HCT116 (cell line): ENCODE data around the gene FLT3LG. TPM values are rescaled to one million over a fixed set of nuclear protein-coding genes. Genes with fewer than 3 reads are reported as not detected.

Experiments used
- ATAC-seq: fragments of 200-7000 bp; cut with Tn5 transposase; 2 replicates; pipeline ENCODE4 v1.9.1; 2020; ENCODE audit warnings: mild to moderate bottlenecking, moderate library complexity
- BruUV-seq: library from RNA; stranded (reverse); fragments of 400-500 nt; replicated peaks from 2 replicates; lab custom pipeline; 2021; lab: Mats Ljungman, UMichigan
- CTCF ChIA-PET: fragments of 300-600 bp; sonication (Branson Sonifier 250); formaldehyde crosslinking; loops from one replicate; lab custom pipeline; 2021; ENCODE audit warnings: antibody characterized with exemption; lab: Charles Lee
- POLR2A ChIA-PET: fragments of 300-600, 350-600 bp; sonication (Branson Sonifier 250); formaldehyde crosslinking; loops from one replicate; lab custom pipeline; 2021; ENCODE audit warnings: antibody characterized with exemption; lab: Charles Lee
- RAD21 ChIA-PET, 2 experiments: fragments of 300-600 bp; sonication (Branson Sonifier 250); formaldehyde crosslinking; loops; one replicate each; lab custom pipeline; 2023; ENCODE audit warnings: low total read pairs in 2 of 2; ENCODE audit not compliant: uncharacterized antibody in 2 of 2, unreplicated experiment in 2 of 2, low non-redundant PET in 1 of 2; lab: Charles Lee
- DNase-seq: peaks from one replicate; pipeline ENCODE4 v3.0.0-alpha.2; 2010; ENCODE audit warnings: low read depth, low spot score
- H2AFZ ChIP-seq: fragments of 200-600 bp; shearing (Covaris generic), sonication (generic); 2 replicates; pipeline ENCODE4 v1.6.1; 2017; ENCODE audit warnings: low read depth, mixed run types, mixed read lengths, antibody characterized with exemption, low read length; ENCODE audit not compliant: poor library complexity, severe bottlenecking
- H3K27ac ChIP-seq: 2 replicates; pipeline ENCODE4 v1.5.1; 2012; ENCODE audit warnings: low read depth, low read length
- H3K27me3 ChIP-seq: fragments of 200-600 bp; sonication (generic); 2 replicates; pipeline ENCODE4 v1.6.1; 2016; ENCODE audit warnings: mixed run types, low read length, mixed read lengths; ENCODE audit not compliant: insufficient read depth
- H3K36me3 ChIP-seq, 2 experiments: fragments of 200-500 bp in 1 of 2; fragments of 200-600 bp in 1 of 2; sonication (Bioruptor generic) in 1 of 2; sonication (generic) in 1 of 2; 2 replicates each; pipeline versions ENCODE4 v1.5.1 to v1.6.1; 2014 to 2016; ENCODE audit warnings: low read length in 2 of 2, inconsistent platforms in 1 of 2, mixed read lengths in 1 of 2, mixed run types in 1 of 2; ENCODE audit not compliant: insufficient read depth in 2 of 2, control insufficient read depth in 1 of 2
- H3K4me1 ChIP-seq, 2 experiments: fragments of 200-600 bp in 1 of 2; sonication (generic) in 1 of 2; 2 replicates each; pipeline versions ENCODE4 v1.5.1 to v1.6.1; 2012 to 2017; ENCODE audit warnings: low read length in 2 of 2, inconsistent platforms in 1 of 2, mild to moderate bottlenecking in 1 of 2, mixed read lengths in 1 of 2, mixed run types in 1 of 2, moderate library complexity in 1 of 2; ENCODE audit not compliant: insufficient read depth in 2 of 2, control insufficient read depth in 1 of 2
- H3K4me2 ChIP-seq: fragments of 200-600 bp; sonication (generic); 2 replicates; pipeline ENCODE4 v1.6.1; 2017; ENCODE audit warnings: mixed run types, low read length, mixed read lengths
- H3K4me3 ChIP-seq, 2 experiments: fragments of 200-600 bp in 1 of 2; sonication (generic) in 1 of 2; replicated peaks in 1 of 2; 2 replicates each; pipeline ENCODE4 v1.5.1; 2011 to 2016; ENCODE audit warnings: low read length in 2 of 2, control low read depth in 1 of 2, low read depth in 1 of 2, mild to moderate bottlenecking in 1 of 2, mixed read lengths in 1 of 2, mixed run types in 1 of 2
- H3K79me2 ChIP-seq: fragments of 200-600 bp; sonication (generic); 2 replicates; pipeline ENCODE4 v1.6.1; 2017; ENCODE audit warnings: mild to moderate bottlenecking, mixed run types, low read length, moderate library complexity, mixed read lengths; ENCODE audit not compliant: insufficient read depth
- H3K9ac ChIP-seq: fragments of 200-600 bp; sonication (generic); 2 replicates; pipeline ENCODE4 v1.6.1; 2016; ENCODE audit warnings: low read length, mixed read lengths
- H3K9me2 ChIP-seq: fragments of 200-600 bp; sonication (generic), shearing (Covaris generic); 2 replicates; pipeline ENCODE4 v1.6.1; 2017; ENCODE audit warnings: mixed run types, mild to moderate bottlenecking, moderate library complexity; ENCODE audit not compliant: insufficient read depth
- H3K9me3 ChIP-seq, 2 experiments: fragments of 200-500 bp in 1 of 2; fragments of 200-600 bp in 1 of 2; sonication (Bioruptor generic) in 1 of 2; sonication (generic) in 1 of 2; 2 replicates each; pipeline ENCODE4 v1.6.1; 2014 to 2017; ENCODE audit warnings: low read length in 2 of 2, mixed read lengths in 2 of 2, inconsistent platforms in 1 of 2, low read depth in 1 of 2, mild to moderate bottlenecking in 1 of 2, mixed run types in 1 of 2, moderate library complexity in 1 of 2; ENCODE audit not compliant: control insufficient read depth in 1 of 2, insufficient read depth in 1 of 2
- H4K20me1 ChIP-seq: fragments of 200-600 bp; sonication (generic), shearing (Covaris generic); 2 replicates; pipeline ENCODE4 v1.6.1; 2017; ENCODE audit warnings: mixed run types, mild to moderate bottlenecking, moderate library complexity; ENCODE audit not compliant: insufficient read depth
- ATF3 ChIP-seq: IDR thresholded peaks from 2 replicates; pipeline ENCODE4 v1.6.1; 2012
- CBX3 ChIP-seq: IDR thresholded peaks from 2 replicates; pipeline ENCODE4 v1.6.1; 2012; ENCODE audit warnings: low read depth
- EGR1 ChIP-seq: IDR thresholded peaks from 2 replicates; pipeline ENCODE4 v1.6.1; 2012; ENCODE audit warnings: low read depth
- ELF1 ChIP-seq: IDR thresholded peaks from 2 replicates; pipeline ENCODE4 v1.6.1; 2012; ENCODE audit warnings: low read depth, borderline replicate concordance
- EZH2 ChIP-seq: fragments of 200-600 bp; sonication (generic); IDR thresholded peaks from 2 replicates; pipeline ENCODE4 v1.6.1; 2017; ENCODE audit warnings: antibody characterized with exemption, mixed run types
- EZH2phosphoT487 ChIP-seq: fragments of 200-600 bp; IDR thresholded peaks from 2 replicates; pipeline ENCODE4 v1.6.1; 2018; ENCODE audit warnings: antibody characterized with exemption, borderline replicate concordance
- FOSL1 ChIP-seq: IDR thresholded peaks from 2 replicates; pipeline ENCODE4 v1.6.1; 2012; ENCODE audit warnings: low read depth
- JUND ChIP-seq: IDR thresholded peaks from 2 replicates; pipeline ENCODE4 v1.6.1; 2012
- MAX ChIP-seq: IDR thresholded peaks from 2 replicates; pipeline ENCODE4 v1.6.1; 2012
- POLR2A ChIP-seq: IDR thresholded peaks from 2 replicates; pipeline ENCODE4 v1.7.0; 2011; ENCODE audit warnings: borderline replicate concordance; ENCODE audit not compliant: insufficient read depth, insufficient read length; ENCODE audit errors: extremely low read depth
- POLR2AphosphoS5 ChIP-seq: IDR thresholded peaks from 2 replicates; pipeline ENCODE4 v1.6.1; 2011; ENCODE audit warnings: mild to moderate bottlenecking, low read depth, low read length, moderate library complexity
- SIN3A ChIP-seq: IDR thresholded peaks from 2 replicates; pipeline ENCODE4 v1.6.1; 2012; ENCODE audit warnings: low read depth
- SRF ChIP-seq: IDR thresholded peaks from 2 replicates; pipeline ENCODE4 v1.6.1; 2012; ENCODE audit warnings: low read depth
- YY1 ChIP-seq: IDR thresholded peaks from 2 replicates; pipeline ENCODE4 v1.6.1; 2011; ENCODE audit warnings: low read length, low read depth, moderate library complexity, mild to moderate bottlenecking; ENCODE audit not compliant: insufficient replicate concordance; ENCODE audit errors: extremely low read depth
- ZFX ChIP-seq: fragments of 450-650 bp; IDR thresholded peaks from 2 replicates; pipeline ENCODE4 v1.6.1; 2017
- ZNF274 ChIP-seq: fragments of 200-500 bp; sonication (Bioruptor generic); IDR thresholded peaks from 2 replicates; pipeline ENCODE4 v1.6.1; 2014; ENCODE audit warnings: mild to moderate bottlenecking, low read depth, low read length, inconsistent platforms
- intact Hi-C: fragments of 100-400 bp; cut with micrococcal nuclease; formaldehyde crosslinking; loops from 2 replicates; pipeline ENCODE4 v1.10.0; 2022
- total RNA-seq: library from RNA; stranded (reverse); gene quantifications from one replicate; pipeline ENCODE4 v1.2.1, GENCODE V29; 2021; ENCODE audit not compliant: unreplicated experiment
- TF ChIP-seq, protein P1 (sequence below): IDR thresholded peaks from 2 replicates; pipeline ENCODE4 v1.6.1; 2012; ENCODE audit warnings: low read depth
- TF ChIP-seq, protein P2 (sequence below), 3 experiments: fragments of 200-600 bp in 1 of 3; sonication (generic) in 1 of 3; IDR thresholded peaks in 2 of 3; conservative IDR thresholded peaks in 1 of 3; 2 replicates each; pipeline ENCODE4 v1.5.1; 2012 to 2017; ENCODE audit warnings: low read depth in 2 of 3, low read length in 2 of 3, antibody characterized with exemption in 1 of 3, borderline replicate concordance in 1 of 3, control low read depth in 1 of 3, mild to moderate bottlenecking in 1 of 3, mixed read lengths in 1 of 3, mixed run types in 1 of 3, moderate library complexity in 1 of 3; ENCODE audit not compliant: insufficient read depth in 1 of 3

The FLT3LG gene
- total RNA-seq, 1 experiment from 2014 or later, result 3.8 TPM

- peak; percentile 99 for DNase-seq
- intact Hi-C loops, result no loop called here
- Histone ChIP-seq H3K27me3 (no peaks in the 10 kb centered on the region), H4K20me1 (no peaks in the 10 kb centered on the region), H3K79me2 (peaks cover 41% of the 10 kb centered on the region), H3K9me2 (no peaks in the 10 kb centered on the region), H3K4me1 (peaks cover 23 to 40% of the 10 kb centered on the region in 2 experiments; a peak in 3 of 4 replicates), H3K9me3 (no peaks in the 10 kb centered on the region), H3K36me3 (peaks cover 13 to 14% of the 10 kb centered on the region in 2 experiments; a peak in 2 of 4 replicates), H3K4me2 (peak within 1 kb of the TSS; percentile 90), H3K9ac (peak within 1 kb of the TSS; percentile 99), H3K4me3 (peak within 1 kb of the TSS; percentile 98 to 100), H3K27ac (peak within 1 kb of the TSS; percentile 91), H2AFZ (peak within 1 kb of the TSS; percentile 3)
- TSS peak; percentile 88 for BruUV-seq
- ChIA-PET POLR2A (interaction anchor here (0.7 to 2.9 kb wide), 11 partner anchors 9 to 88 kb away, joined by 3 to 17 read pairs (median 7); partner anchors contain the start of genes DKKL1 and RPS11), CTCF (interaction anchor here (0.6 to 2.0 kb wide), 8 partner anchors 9 to 354 kb away, joined by 3 to 9 read pairs (median 4); no protein-coding TSS in a partner anchor), RAD21 (interaction anchor here in 1 of 2 experiments (0.8 to 1.3 kb wide), 2 partner anchors 25 to 59 kb away, joined by 3 read pairs; no protein-coding TSS in a partner anchor)
- ATAC-seq, result peak; percentile 69
- TF ChIP-seq POLR2AphosphoS5 (peak; percentile 97), ZNF274 (no peak), EZH2phosphoT487 (no peak), JUND (no peak), SRF (no peak), SIN3A (peak; percentile 70; the same call in 1 of the 2 replicates), ATF3 (no peak), EGR1 (no peak), MAX (peak; percentile 74), CBX3 (peak; percentile 37; the same call in 1 of the 2 replicates), FOSL1 (no peak), EZH2 (no peak), YY1 (peak; percentile 66), ELF1 (no peak; the same call in 1 of the 2 replicates), ZFX (peak; percentile 38; the same call in 1 of the 2 replicates), POLR2A (peak; percentile 86)
- TF ChIP-seq, protein P1, sequence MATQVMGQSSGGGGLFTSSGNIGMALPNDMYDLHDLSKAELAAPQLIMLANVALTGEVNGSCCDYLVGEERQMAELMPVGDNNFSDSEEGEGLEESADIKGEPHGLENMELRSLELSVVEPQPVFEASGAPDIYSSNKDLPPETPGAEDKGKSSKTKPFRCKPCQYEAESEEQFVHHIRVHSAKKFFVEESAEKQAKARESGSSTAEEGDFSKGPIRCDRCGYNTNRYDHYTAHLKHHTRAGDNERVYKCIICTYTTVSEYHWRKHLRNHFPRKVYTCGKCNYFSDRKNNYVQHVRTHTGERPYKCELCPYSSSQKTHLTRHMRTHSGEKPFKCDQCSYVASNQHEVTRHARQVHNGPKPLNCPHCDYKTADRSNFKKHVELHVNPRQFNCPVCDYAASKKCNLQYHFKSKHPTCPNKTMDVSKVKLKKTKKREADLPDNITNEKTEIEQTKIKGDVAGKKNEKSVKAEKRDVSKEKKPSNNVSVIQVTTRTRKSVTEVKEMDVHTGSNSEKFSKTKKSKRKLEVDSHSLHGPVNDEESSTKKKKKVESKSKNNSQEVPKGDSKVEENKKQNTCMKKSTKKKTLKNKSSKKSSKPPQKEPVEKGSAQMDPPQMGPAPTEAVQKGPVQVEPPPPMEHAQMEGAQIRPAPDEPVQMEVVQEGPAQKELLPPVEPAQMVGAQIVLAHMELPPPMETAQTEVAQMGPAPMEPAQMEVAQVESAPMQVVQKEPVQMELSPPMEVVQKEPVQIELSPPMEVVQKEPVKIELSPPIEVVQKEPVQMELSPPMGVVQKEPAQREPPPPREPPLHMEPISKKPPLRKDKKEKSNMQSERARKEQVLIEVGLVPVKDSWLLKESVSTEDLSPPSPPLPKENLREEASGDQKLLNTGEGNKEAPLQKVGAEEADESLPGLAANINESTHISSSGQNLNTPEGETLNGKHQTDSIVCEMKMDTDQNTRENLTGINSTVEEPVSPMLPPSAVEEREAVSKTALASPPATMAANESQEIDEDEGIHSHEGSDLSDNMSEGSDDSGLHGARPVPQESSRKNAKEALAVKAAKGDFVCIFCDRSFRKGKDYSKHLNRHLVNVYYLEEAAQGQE, result no peak
- TF ChIP-seq, protein P2, sequence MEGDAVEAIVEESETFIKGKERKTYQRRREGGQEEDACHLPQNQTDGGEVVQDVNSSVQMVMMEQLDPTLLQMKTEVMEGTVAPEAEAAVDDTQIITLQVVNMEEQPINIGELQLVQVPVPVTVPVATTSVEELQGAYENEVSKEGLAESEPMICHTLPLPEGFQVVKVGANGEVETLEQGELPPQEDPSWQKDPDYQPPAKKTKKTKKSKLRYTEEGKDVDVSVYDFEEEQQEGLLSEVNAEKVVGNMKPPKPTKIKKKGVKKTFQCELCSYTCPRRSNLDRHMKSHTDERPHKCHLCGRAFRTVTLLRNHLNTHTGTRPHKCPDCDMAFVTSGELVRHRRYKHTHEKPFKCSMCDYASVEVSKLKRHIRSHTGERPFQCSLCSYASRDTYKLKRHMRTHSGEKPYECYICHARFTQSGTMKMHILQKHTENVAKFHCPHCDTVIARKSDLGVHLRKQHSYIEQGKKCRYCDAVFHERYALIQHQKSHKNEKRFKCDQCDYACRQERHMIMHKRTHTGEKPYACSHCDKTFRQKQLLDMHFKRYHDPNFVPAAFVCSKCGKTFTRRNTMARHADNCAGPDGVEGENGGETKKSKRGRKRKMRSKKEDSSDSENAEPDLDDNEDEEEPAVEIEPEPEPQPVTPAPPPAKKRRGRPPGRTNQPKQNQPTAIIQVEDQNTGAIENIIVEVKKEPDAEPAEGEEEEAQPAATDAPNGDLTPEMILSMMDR (IDR thresholded peaks at IDR 0.05 in 2 of 3, conservative IDR thresholded peaks at IDR 0.05 in 1 of 3; ENCODE audit: borderline replicate concordance in 1 of 3, insufficient read depth in 1 of 3, low read depth in 2 of 3, low read length in 2 of 3), result peak in 1 of 3 experiments; percentile 32; a peak in 1 of 6 replicates
Observed at GRCh38 chr19:49451430-49452181, 22.4 kb upstream of the FLT3LG start, which contains the start of gene PIH1D1. PIH1D1 (minus strand) TSS chr19:49451814; CDS start chr19:49451574, 240 bp downstream.
